Common myeloid progenitor, CD34-positive (primary cell): ENCODE data around the gene PPP1R3E.
"Not testable (repeated sequence)": the region's sequence is repeated elsewhere in the genome, so short reads cannot be mapped to it uniquely, and the experiment has no call there.

ENCODE experiments used
- CTCF ChIA-PET: fragments of 350-600 bp; sonication (Branson Sonifier 250); formaldehyde crosslinking; loops from one replicate; lab custom pipeline; 2021; ENCODE audit warnings: antibody characterized with exemption; lab: Charles Lee
- POLR2A ChIA-PET: fragments of 350-600 bp; sonication (Branson Sonifier 250); formaldehyde crosslinking; loops from one replicate; lab custom pipeline; 2021; ENCODE audit warnings: antibody characterized with exemption; lab: Charles Lee
- DNase-seq, 3 donors: peaks; one replicate each; pipeline versions ENCODE4 v3.0.0 to v3.0.0-alpha.2; 2013
- H3K27ac ChIP-seq, 2 experiments: 1 replicate in 1 of 2; 2 replicates in 1 of 2; pipeline ENCODE4 v1.7.0; 2013; ENCODE audit warnings: inconsistent platforms in 2 of 2, low read length in 2 of 2, mild to moderate bottlenecking in 2 of 2, low read depth in 1 of 2, moderate library complexity in 1 of 2; ENCODE audit not compliant: severe bottlenecking in 2 of 2, insufficient read depth in 1 of 2, poor library complexity in 1 of 2
- H3K27me3 ChIP-seq, 5 experiments: replicated peaks in 2 of 5; 1 replicate in 3 of 5; 2 replicates in 2 of 5; pipeline versions ENCODE4 v1.6.1 to v1.7.0; 2013; ENCODE audit warnings: low read length in 4 of 5, mild to moderate bottlenecking in 2 of 5, moderate library complexity in 2 of 5, inconsistent platforms in 1 of 5; ENCODE audit not compliant: insufficient read depth in 5 of 5, control insufficient read depth in 4 of 5
- H3K36me3 ChIP-seq, 4 experiments: 1 replicate in 2 of 4; 2 replicates in 2 of 4; pipeline versions ENCODE4 v1.6.1 to v1.7.0; 2013; ENCODE audit warnings: low read length in 3 of 4, control low read depth in 1 of 4, mild to moderate bottlenecking in 1 of 4; ENCODE audit not compliant: control insufficient read depth in 4 of 4, insufficient read depth in 4 of 4
- H3K4me1 ChIP-seq, 4 experiments: 1 replicate in 3 of 4; 2 replicates in 1 of 4; pipeline versions ENCODE4 v1.6.1 to v1.7.1; 2013; ENCODE audit warnings: low read length in 3 of 4, mild to moderate bottlenecking in 3 of 4, control low read depth in 1 of 4, inconsistent platforms in 1 of 4, moderate library complexity in 1 of 4; ENCODE audit not compliant: control insufficient read depth in 4 of 4, insufficient read depth in 4 of 4; ENCODE audit errors: control extremely low read depth in 1 of 4
- H3K4me3 ChIP-seq, 7 experiments: 1 replicate in 4 of 7; 2 replicates in 3 of 7; pipeline versions ENCODE4 v1.5.1 to v1.7.0; 2013; ENCODE audit warnings: mild to moderate bottlenecking in 7 of 7, low read length in 6 of 7, moderate library complexity in 6 of 7, inconsistent platforms in 2 of 7, low read depth in 2 of 7, control low read depth in 1 of 7; ENCODE audit not compliant: insufficient read depth in 4 of 7, control insufficient read depth in 1 of 7; ENCODE audit errors: extremely low read depth in 1 of 7
- H3K9me3 ChIP-seq, 5 experiments: 1 replicate in 4 of 5; 2 replicates in 1 of 5; pipeline versions ENCODE4 v1.6.1 to v1.7.1; 2013; ENCODE audit warnings: low read length in 4 of 5, mild to moderate bottlenecking in 2 of 5, inconsistent platforms in 1 of 5, low read depth in 1 of 5, moderate library complexity in 1 of 5; ENCODE audit not compliant: control insufficient read depth in 4 of 5, insufficient read depth in 2 of 5; ENCODE audit errors: control extremely low read depth in 1 of 5
- WGBS: methylation state at CpG from one replicate; pipeline ENCODE4 v1.1.5; 2013; ENCODE audit not compliant: insufficient coverage; 5-methylcytosine and 5-hydroxymethylcytosine counted together

Gene PPP1R3E

GRCh38 chr14:23269193-23269592, 33.5 kb downstream of the PPP1R3E start:
- Histone ChIP-seq H3K27ac (no peak overlapping the region), H3K36me3 (no peaks in the 10 kb centered on the region), H3K27me3 (peaks cover 0 to 3% (median 0%) of the 10 kb centered on the region in 5 experiments), H3K4me3 (no peak overlapping the region), H3K9me3 (no peaks in the 10 kb centered on the region), H3K4me1 (no peaks in the 10 kb centered on the region)
- no peak for DNase-seq
- 100% methylated on average over 3 of the region's 7 CpGs for WGBS
- ChIA-PET CTCF (interaction anchor here (0.9 to 10.6 kb wide), 8 partner anchors 12 to 271 kb away, joined by 3 to 118 read pairs (median 6); partner anchors contain the start of genes HOMEZ and PPP1R3E), POLR2A (interaction anchor here (0.6 to 1.0 kb wide), 2 partner anchors 17 to 38 kb away, joined by 3 read pairs; no protein-coding TSS in a partner anchor)

GRCh38 chr14:23260849-23261248, 41.8 kb downstream of the PPP1R3E start:
- H3K36me3 ChIP-seq, DNase-seq, H3K9me3 ChIP-seq, POLR2A ChIA-PET, H3K4me1 ChIP-seq, H3K27ac ChIP-seq, H3K4me3 ChIP-seq, H3K27me3 ChIP-seq: not testable (repeated sequence)
- 78% methylated on average over 8 of the region's 8 CpGs for whole genome bisulfite sequencing
- CTCF ChIA-PET = interaction anchor here (1.1 to 1.8 kb wide), 8 partner anchors 10 to 279 kb away, joined by 3 to 5 read pairs (median 3); no protein-coding TSS in a partner anchor

- H3K36me3 ChIP-seq = no peaks in the 10 kb centered on the region
- no peaks in the 10 kb centered on the region for H3K4me1 ChIP-seq
- ChIA-PET POLR2A (no interaction called here), CTCF (interaction anchor here (0.9 to 1.8 kb wide), 11 partner anchors 8 to 194 kb away, joined by 3 to 6 read pairs (median 3); no protein-coding TSS in a partner anchor)
- H3K27me3 ChIP-seq = peaks cover 0 to 3% (median 0%) of the 10 kb centered on the region in 5 experiments
- no peak overlapping the region for H3K27ac ChIP-seq
- no peak for DNase-seq
- H3K4me3 ChIP-seq = no peak overlapping the region
- H3K9me3 ChIP-seq = no peaks in the 10 kb centered on the region
Observed at GRCh38 chr14:23259426-23259825, 43.2 kb downstream of the PPP1R3E start.

- ChIA-PET CTCF (interaction anchor here (0.6 to 1.5 kb wide), 4 partner anchors 10 to 116 kb away, joined by 3 to 4 read pairs (median 3); no protein-coding TSS in a partner anchor), POLR2A (no interaction called here)
- Histone ChIP-seq H3K9me3 (no peaks in the 10 kb centered on the region), H3K4me3 (no peak overlapping the region), H3K27me3 (no peaks in the 10 kb centered on the region), H3K4me1 (no peaks in the 10 kb centered on the region), H3K27ac (no peak overlapping the region), H3K36me3 (no peaks in the 10 kb centered on the region)
- WGBS = 100% methylated on average over 3 of the region's 5 CpGs
- DNase-seq = no peak
Observed at GRCh38 chr14:23258256-23258655, 44.4 kb downstream of the PPP1R3E start.

- 28% methylated on average over 2 of the region's 4 CpGs for WGBS
- no peaks in the 10 kb centered on the region for H3K36me3 ChIP-seq
- H3K27ac ChIP-seq = no peak overlapping the region
- ChIA-PET POLR2A (interaction anchor here (0.6 kb wide), 1 partner anchor 73 kb away, joined by 3 read pairs; no protein-coding TSS in a partner anchor), CTCF (interaction anchor here (1.3 kb wide), 1 partner anchor 17 kb away, joined by 3 read pairs; no protein-coding TSS in a partner anchor)
- H3K27me3 ChIP-seq = no peaks in the 10 kb centered on the region
- peak in 2 of 3 donors; percentile 11 to 13 for DNase-seq
- H3K9me3 ChIP-seq = no peaks in the 10 kb centered on the region
- H3K4me3 ChIP-seq = no peak overlapping the region
- H3K4me1 ChIP-seq = peaks cover 0 to 5% (median 0%) of the 10 kb centered on the region in 4 experiments
Observed at GRCh38 chr14:23252420-23253333, 50.0 kb downstream of the PPP1R3E start.

GRCh38 chr14:23252006-23252405, 50.7 kb downstream of the PPP1R3E start:
- WGBS = 82% methylated on average over 2 of the region's 3 CpGs
- no peak for DNase-seq
- CTCF ChIA-PET = interaction anchor here (1.3 to 1.6 kb wide), 2 partner anchors 8 to 17 kb away, joined by 3 to 5 read pairs; no protein-coding TSS in a partner anchor
- H3K27ac ChIP-seq = no peak overlapping the region
- POLR2A ChIA-PET = interaction anchor here (0.6 kb wide), 1 partner anchor 74 kb away, joined by 3 read pairs; no protein-coding TSS in a partner anchor
- H3K27me3 ChIP-seq = no peaks in the 10 kb centered on the region
- no peaks in the 10 kb centered on the region for H3K36me3 ChIP-seq
- peaks cover 0 to 5% (median 0%) of the 10 kb centered on the region in 4 experiments for H3K4me1 ChIP-seq
- H3K4me3 ChIP-seq = no peak overlapping the region
- no peaks in the 10 kb centered on the region for H3K9me3 ChIP-seq
